ENCODE results near the gene PTPRG.

GRCh38 chr3:61666615-61667330, 105.4 kb downstream of the PTPRG start:
- no peak for TF ChIP-seq CTCF (conservative IDR thresholded peaks at IDR 0.05; ENCODE audit: low read depth, low read length)
- TF ChIP-seq EZH2phosphoT487 (IDR thresholded peaks at IDR 0.05; ENCODE audit: borderline replicate concordance, low read length): no peak
- no peak for TF ChIP-seq EZH2 (IDR thresholded peaks at IDR 0.05; ENCODE audit: low read length, unreplicated experiment)

Data from PC-3 (cell line).